SK-N-SH (cell line): ENCODE data around the gene CREG1.

ENCODE experiments used
- CHD2 ChIP-seq: fragments of 150-350 bp; IDR thresholded peaks from 2 replicates; pipeline ENCODE4 v1.6.1; 2018; ENCODE audit warnings: low read length; ENCODE audit not compliant: partially characterized antibody
- JUND ChIP-seq: IDR thresholded peaks from 2 replicates; pipeline ENCODE4 v1.4.0; 2012
- RAD21 ChIP-seq: IDR thresholded peaks from 2 replicates; pipeline ENCODE4 v1.6.1; 2012; ENCODE audit warnings: mild to moderate bottlenecking, low read length
- RFX5 ChIP-seq: IDR thresholded peaks from 2 replicates; pipeline ENCODE4 v1.6.1; 2012; ENCODE audit warnings: mild to moderate bottlenecking, improper control_type of control experiment, low read length
- RXRA ChIP-seq: IDR thresholded peaks from 2 replicates; pipeline ENCODE4 v1.4.0; 2012; ENCODE audit warnings: low read depth, mild to moderate bottlenecking, borderline replicate concordance
- SMC3 ChIP-seq: IDR thresholded peaks from 2 replicates; pipeline ENCODE4 v1.6.1; 2012; ENCODE audit warnings: low read depth, low read length, improper control_type of control experiment
- TF ChIP-seq, protein P1 (sequence below): fragments of 150-350 bp; IDR thresholded peaks from 2 replicates; pipeline ENCODE4 v1.6.1; 2017; ENCODE audit warnings: antibody characterized with exemption, low read length, low read depth, borderline replicate concordance
- TF ChIP-seq, protein P2 (sequence below): fragments of 200-600 bp; sonication (generic); IDR thresholded peaks from 2 replicates; pipeline ENCODE4 v1.6.1; 2017; ENCODE audit warnings: antibody characterized with exemption, mild to moderate bottlenecking, moderate library complexity
- TF ChIP-seq, protein P3 (sequence below): IDR thresholded peaks from 2 replicates; pipeline ENCODE4; 2012
- TF ChIP-seq, protein P4 (sequence below): IDR thresholded peaks from 2 replicates; pipeline ENCODE4 v1.4.0; 2012; ENCODE audit warnings: low read depth, borderline replicate concordance

DNA sequence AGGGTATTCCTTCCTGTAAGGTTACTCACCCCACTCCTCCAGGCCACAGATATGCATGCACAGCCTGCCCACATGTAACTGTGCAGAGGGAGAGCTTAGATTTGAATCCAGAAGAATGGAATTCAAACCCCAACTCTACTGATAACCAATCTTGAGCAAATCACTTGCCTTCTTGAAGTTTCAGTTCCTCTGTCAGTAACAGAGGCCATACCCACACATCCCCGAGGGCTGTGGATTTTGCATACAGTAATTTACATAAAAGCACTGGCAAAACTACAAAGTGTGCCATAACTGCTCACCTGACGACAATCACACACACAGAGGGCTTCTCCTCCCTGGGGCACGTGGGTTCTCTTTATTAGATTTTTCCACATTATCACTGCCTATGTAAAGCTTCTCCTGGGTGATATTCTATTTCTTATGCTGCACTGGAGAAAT is 53.9 kb downstream of the CREG1 start:
- TF ChIP-seq, protein P1, sequence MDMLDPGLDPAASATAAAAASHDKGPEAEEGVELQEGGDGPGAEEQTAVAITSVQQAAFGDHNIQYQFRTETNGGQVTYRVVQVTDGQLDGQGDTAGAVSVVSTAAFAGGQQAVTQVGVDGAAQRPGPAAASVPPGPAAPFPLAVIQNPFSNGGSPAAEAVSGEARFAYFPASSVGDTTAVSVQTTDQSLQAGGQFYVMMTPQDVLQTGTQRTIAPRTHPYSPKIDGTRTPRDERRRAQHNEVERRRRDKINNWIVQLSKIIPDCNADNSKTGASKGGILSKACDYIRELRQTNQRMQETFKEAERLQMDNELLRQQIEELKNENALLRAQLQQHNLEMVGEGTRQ = no peak
- TF ChIP-seq, protein P2, sequence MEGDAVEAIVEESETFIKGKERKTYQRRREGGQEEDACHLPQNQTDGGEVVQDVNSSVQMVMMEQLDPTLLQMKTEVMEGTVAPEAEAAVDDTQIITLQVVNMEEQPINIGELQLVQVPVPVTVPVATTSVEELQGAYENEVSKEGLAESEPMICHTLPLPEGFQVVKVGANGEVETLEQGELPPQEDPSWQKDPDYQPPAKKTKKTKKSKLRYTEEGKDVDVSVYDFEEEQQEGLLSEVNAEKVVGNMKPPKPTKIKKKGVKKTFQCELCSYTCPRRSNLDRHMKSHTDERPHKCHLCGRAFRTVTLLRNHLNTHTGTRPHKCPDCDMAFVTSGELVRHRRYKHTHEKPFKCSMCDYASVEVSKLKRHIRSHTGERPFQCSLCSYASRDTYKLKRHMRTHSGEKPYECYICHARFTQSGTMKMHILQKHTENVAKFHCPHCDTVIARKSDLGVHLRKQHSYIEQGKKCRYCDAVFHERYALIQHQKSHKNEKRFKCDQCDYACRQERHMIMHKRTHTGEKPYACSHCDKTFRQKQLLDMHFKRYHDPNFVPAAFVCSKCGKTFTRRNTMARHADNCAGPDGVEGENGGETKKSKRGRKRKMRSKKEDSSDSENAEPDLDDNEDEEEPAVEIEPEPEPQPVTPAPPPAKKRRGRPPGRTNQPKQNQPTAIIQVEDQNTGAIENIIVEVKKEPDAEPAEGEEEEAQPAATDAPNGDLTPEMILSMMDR = no peak
- TF ChIP-seq RAD21 (no peak), CHD2 (no peak), RFX5 (no peak), JUND (no peak), RXRA (no peak), SMC3 (no peak)
- TF ChIP-seq, protein P3, sequence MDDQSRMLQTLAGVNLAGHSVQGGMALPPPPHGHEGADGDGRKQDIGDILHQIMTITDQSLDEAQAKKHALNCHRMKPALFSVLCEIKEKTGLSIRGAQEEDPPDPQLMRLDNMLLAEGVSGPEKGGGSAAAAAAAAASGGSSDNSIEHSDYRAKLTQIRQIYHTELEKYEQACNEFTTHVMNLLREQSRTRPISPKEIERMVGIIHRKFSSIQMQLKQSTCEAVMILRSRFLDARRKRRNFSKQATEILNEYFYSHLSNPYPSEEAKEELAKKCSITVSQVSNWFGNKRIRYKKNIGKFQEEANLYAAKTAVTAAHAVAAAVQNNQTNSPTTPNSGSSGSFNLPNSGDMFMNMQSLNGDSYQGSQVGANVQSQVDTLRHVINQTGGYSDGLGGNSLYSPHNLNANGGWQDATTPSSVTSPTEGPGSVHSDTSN = no peak
- TF ChIP-seq, protein P4, sequence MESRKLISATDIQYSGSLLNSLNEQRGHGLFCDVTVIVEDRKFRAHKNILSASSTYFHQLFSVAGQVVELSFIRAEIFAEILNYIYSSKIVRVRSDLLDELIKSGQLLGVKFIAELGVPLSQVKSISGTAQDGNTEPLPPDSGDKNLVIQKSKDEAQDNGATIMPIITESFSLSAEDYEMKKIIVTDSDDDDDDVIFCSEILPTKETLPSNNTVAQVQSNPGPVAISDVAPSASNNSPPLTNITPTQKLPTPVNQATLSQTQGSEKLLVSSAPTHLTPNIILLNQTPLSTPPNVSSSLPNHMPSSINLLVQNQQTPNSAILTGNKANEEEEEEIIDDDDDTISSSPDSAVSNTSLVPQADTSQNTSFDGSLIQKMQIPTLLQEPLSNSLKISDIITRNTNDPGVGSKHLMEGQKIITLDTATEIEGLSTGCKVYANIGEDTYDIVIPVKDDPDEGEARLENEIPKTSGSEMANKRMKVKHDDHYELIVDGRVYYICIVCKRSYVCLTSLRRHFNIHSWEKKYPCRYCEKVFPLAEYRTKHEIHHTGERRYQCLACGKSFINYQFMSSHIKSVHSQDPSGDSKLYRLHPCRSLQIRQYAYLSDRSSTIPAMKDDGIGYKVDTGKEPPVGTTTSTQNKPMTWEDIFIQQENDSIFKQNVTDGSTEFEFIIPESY = no peak
